Neural cell (in vitro differentiated cells): ENCODE data around the gene COLEC12. TPM values are rescaled to one million over a fixed set of nuclear protein-coding genes. Genes with fewer than 3 reads are reported as not detected.

ENCODE experiments used
- H2AFZ ChIP-seq: fragments of 200-600, 300-800 bp; sonication (generic), shearing (Covaris generic); 2 replicates; pipeline ENCODE4 v1.6.0; 2014; ENCODE audit warnings: low read depth, mild to moderate bottlenecking, antibody characterized with exemption, low read length, moderate library complexity
- H3F3A ChIP-seq: fragments of 200-600 bp; shearing (Covaris generic); 2 replicates; pipeline ENCODE4 v1.6.1; 2016; ENCODE audit warnings: mild to moderate bottlenecking, moderate library complexity, mixed read lengths, antibody characterized with exemption, low read length; ENCODE audit not compliant: insufficient read depth, poor library complexity, severe bottlenecking
- H3K27ac ChIP-seq: fragments of 200-600, 300-800 bp; sonication (generic), shearing (Covaris generic); 2 replicates; pipeline ENCODE4 v1.5.1; 2014; ENCODE audit warnings: mild to moderate bottlenecking, low read length, moderate library complexity
- H3K27me3 ChIP-seq: fragments of 300-800, 200-600 bp; sonication (generic), shearing (Covaris generic); 2 replicates; pipeline ENCODE4 v1.6.0; 2014; ENCODE audit warnings: mild to moderate bottlenecking, low read depth, low read length, moderate library complexity; ENCODE audit not compliant: insufficient read depth
- H3K36me3 ChIP-seq: fragments of 300-800, 200-600 bp; sonication (generic), shearing (Covaris generic); 2 replicates; pipeline ENCODE4 v1.5.1; 2014; ENCODE audit warnings: mild to moderate bottlenecking, antibody characterized with exemption, low read length, moderate library complexity; ENCODE audit not compliant: insufficient read depth
- H3K4me2 ChIP-seq: fragments of 300-800, 200-600 bp; sonication (generic), shearing (Covaris generic); 2 replicates; pipeline ENCODE4 v1.6.0; 2014; ENCODE audit warnings: mild to moderate bottlenecking, low read length
- H3K4me3 ChIP-seq: fragments of 300-800, 200-600 bp; sonication (generic), shearing (Covaris generic); 2 replicates; pipeline ENCODE4 v1.5.1; 2014; ENCODE audit warnings: mild to moderate bottlenecking, low read length, moderate library complexity
- H3K79me2 ChIP-seq: fragments of 200-600 bp; shearing (Covaris generic); replicated peaks from 2 replicates; pipeline ENCODE4 v1.6.0; 2014; ENCODE audit warnings: mild to moderate bottlenecking, low read length, moderate library complexity; ENCODE audit not compliant: insufficient read depth
- H3K9ac ChIP-seq: fragments of 300-800, 200-600 bp; sonication (generic), shearing (Covaris generic); 2 replicates; pipeline ENCODE4 v1.6.1; 2016; ENCODE audit warnings: mild to moderate bottlenecking, low read length, mixed read lengths
- H3K9me2 ChIP-seq: fragments of 200-600 bp; shearing (Covaris generic); 2 replicates; pipeline ENCODE4 v1.6.1; 2016; ENCODE audit warnings: mild to moderate bottlenecking, low read length, mixed read lengths; ENCODE audit not compliant: insufficient read depth
- H3K9me3 ChIP-seq: fragments of 200-600, 300-800 bp; sonication (generic), shearing (Covaris generic); 2 replicates; pipeline ENCODE4 v1.6.1; 2016; ENCODE audit warnings: mild to moderate bottlenecking, mixed run types, low read length, moderate library complexity, mixed read lengths
- H4K20me1 ChIP-seq: fragments of 200-600 bp; shearing (Covaris generic); 2 replicates; pipeline ENCODE4 v1.6.1; 2016; ENCODE audit warnings: mild to moderate bottlenecking, mixed run types; ENCODE audit not compliant: insufficient read depth
- EP300 ChIP-seq: fragments of 450-650 bp; conservative IDR thresholded peaks from 2 replicates; pipeline ENCODE4 v1.6.1; 2014; ENCODE audit warnings: antibody characterized with exemption, mild to moderate bottlenecking, moderate library complexity; ENCODE audit not compliant: poor library complexity, severe bottlenecking
- EZH2 ChIP-seq: fragments of 200-600, 300-800 bp; shearing (Covaris generic), sonication (generic); IDR thresholded peaks from 2 replicates; pipeline ENCODE4 v1.6.1; 2014; ENCODE audit warnings: antibody characterized with exemption, low read length, borderline replicate concordance, mild to moderate bottlenecking; ENCODE audit not compliant: insufficient read depth, poor library complexity, severe bottlenecking
- MXI1 ChIP-seq: fragments of 450-650 bp; conservative IDR thresholded peaks from 2 replicates; pipeline ENCODE4 v1.6.1; 2014; ENCODE audit warnings: antibody characterized with exemption, mild to moderate bottlenecking; ENCODE audit not compliant: poor library complexity, severe bottlenecking
- POLR2AphosphoS5 ChIP-seq: IDR thresholded peaks from 2 replicates; pipeline ENCODE4 v1.6.1; 2012
- RAD21 ChIP-seq: fragments of 450-650 bp; conservative IDR thresholded peaks from 2 replicates; pipeline ENCODE4 v1.6.1; 2014; ENCODE audit warnings: antibody characterized with exemption, mild to moderate bottlenecking, moderate library complexity
- REST ChIP-seq: IDR thresholded peaks from 2 replicates; pipeline ENCODE4 v1.6.1; 2012; ENCODE audit warnings: borderline replicate concordance
- SMC3 ChIP-seq: fragments of 450-650 bp; conservative IDR thresholded peaks from 2 replicates; pipeline ENCODE4 v1.6.1; 2014; ENCODE audit warnings: antibody characterized with exemption, mild to moderate bottlenecking, moderate library complexity; ENCODE audit not compliant: poor library complexity
- TAF1 ChIP-seq: IDR thresholded peaks from 2 replicates; pipeline ENCODE4 v1.6.1; 2012; ENCODE audit warnings: low read depth
- polyA plus RNA-seq: library from polyadenylated mRNA; depleted of rRNA; stranded (reverse); fragments of >200 nt; gene quantifications from 2 replicates; pipeline ENCODE4 v1.2.3, GENCODE V29; 2014
- TF ChIP-seq, protein P1 (sequence below): fragments of 450-650 bp; IDR thresholded peaks from 2 replicates; pipeline ENCODE4 v1.5.1; 2014; ENCODE audit warnings: antibody characterized with exemption, mild to moderate bottlenecking, moderate library complexity; ENCODE audit not compliant: poor library complexity, severe bottlenecking

The COLEC12 gene
- polyA plus RNA-seq, 1 donor from 2014 or later: 0.42 TPM

- no peak overlapping the region for H3K27ac ChIP-seq
- H3K4me3 ChIP-seq: no peak overlapping the region
Measured at GRCh38 chr18:331221-331821, 169.2 kb downstream of the COLEC12 start.

GRCh38 chr18:328928-329327, 171.6 kb downstream of the COLEC12 start:
- Histone ChIP-seq H3K4me2 (no peak overlapping the region), H3K79me2 (no peaks in the 10 kb centered on the region), H3K9ac (no peak overlapping the region), H4K20me1 (no peaks in the 10 kb centered on the region), H3K36me3 (no peaks in the 10 kb centered on the region), H3K27me3 (no peaks in the 10 kb centered on the region), H3K9me2 (no peaks in the 10 kb centered on the region), H3F3A (no peaks in the 10 kb centered on the region), H2AFZ (no peak overlapping the region), H3K9me3 (no peaks in the 10 kb centered on the region), H3K4me3 (no peak overlapping the region), H3K27ac (no peak overlapping the region)
- TF ChIP-seq EP300: no peak
- no peak for TF ChIP-seq EZH2
- TF ChIP-seq SMC3: no peak
- TF ChIP-seq REST: no peak

More at GRCh38 chr18:331221-331821, 169.2 kb downstream of the COLEC12 start:
- Histone ChIP-seq H3K27me3 (no peaks in the 10 kb centered on the region), H3K9me2 (no peaks in the 10 kb centered on the region), H3K4me2 (no peak overlapping the region), H2AFZ (no peak overlapping the region), H3K9ac (no peak overlapping the region), H3K9me3 (no peaks in the 10 kb centered on the region), H3K36me3 (no peaks in the 10 kb centered on the region), H4K20me1 (no peaks in the 10 kb centered on the region), H3K79me2 (no peaks in the 10 kb centered on the region), H3F3A (no peaks in the 10 kb centered on the region)
- TF ChIP-seq REST: no peak
- no peak for TF ChIP-seq SMC3
- TF ChIP-seq TAF1: no peak
- no peak for TF ChIP-seq EZH2
- TF ChIP-seq EP300: no peak
- TF ChIP-seq RAD21: no peak
- no peak for TF ChIP-seq POLR2AphosphoS5
- no peak for TF ChIP-seq MXI1
- TF ChIP-seq, protein P1, sequence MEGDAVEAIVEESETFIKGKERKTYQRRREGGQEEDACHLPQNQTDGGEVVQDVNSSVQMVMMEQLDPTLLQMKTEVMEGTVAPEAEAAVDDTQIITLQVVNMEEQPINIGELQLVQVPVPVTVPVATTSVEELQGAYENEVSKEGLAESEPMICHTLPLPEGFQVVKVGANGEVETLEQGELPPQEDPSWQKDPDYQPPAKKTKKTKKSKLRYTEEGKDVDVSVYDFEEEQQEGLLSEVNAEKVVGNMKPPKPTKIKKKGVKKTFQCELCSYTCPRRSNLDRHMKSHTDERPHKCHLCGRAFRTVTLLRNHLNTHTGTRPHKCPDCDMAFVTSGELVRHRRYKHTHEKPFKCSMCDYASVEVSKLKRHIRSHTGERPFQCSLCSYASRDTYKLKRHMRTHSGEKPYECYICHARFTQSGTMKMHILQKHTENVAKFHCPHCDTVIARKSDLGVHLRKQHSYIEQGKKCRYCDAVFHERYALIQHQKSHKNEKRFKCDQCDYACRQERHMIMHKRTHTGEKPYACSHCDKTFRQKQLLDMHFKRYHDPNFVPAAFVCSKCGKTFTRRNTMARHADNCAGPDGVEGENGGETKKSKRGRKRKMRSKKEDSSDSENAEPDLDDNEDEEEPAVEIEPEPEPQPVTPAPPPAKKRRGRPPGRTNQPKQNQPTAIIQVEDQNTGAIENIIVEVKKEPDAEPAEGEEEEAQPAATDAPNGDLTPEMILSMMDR: no peak
